Measurements from ENCODE around the gene MAP1A. TPM values are rescaled to one million over a fixed set of nuclear protein-coding genes. Genes with fewer than 3 reads are reported as not detected.

MAP1A gene
- total RNA-seq, 1 donor from 2014 or later = 7.1 TPM

- no peak for ATAC-seq
- intact Hi-C loops (cut with DNase I) = no loop called here
- no peak for TF ChIP-seq CTCF (IDR thresholded peaks at IDR 0.05)
These were observed 17.5 kb downstream of the MAP1A start for GRCh38 chr15:43534897-43535296.

GRCh38 chr15:43538091-43538490, 20.7 kb downstream of the MAP1A start:
- TF ChIP-seq CTCF (IDR thresholded peaks at IDR 0.05) = no peak

More at GRCh38 chr15:43534897-43535296, 17.5 kb downstream of the MAP1A start:
- Histone ChIP-seq H3K9me3 (no peaks in the 10 kb centered on the region), H3K27me3 (ENCODE audit: low read depth) (no peaks in the 10 kb centered on the region), H3K36me3 (peaks cover 10% of the 10 kb centered on the region), H3K4me1 (no peaks in the 10 kb centered on the region), H3K4me3 (no peak overlapping the region), H3K27ac (no peak overlapping the region)
- DNase-seq = no peak

GRCh38 chr15:43541785-43542184, 24.4 kb downstream of the MAP1A start:
- intact Hi-C loops (cut with DNase I) = no loop called here
- Histone ChIP-seq H3K4me1 (no peaks in the 10 kb centered on the region), H3K27ac (no peak overlapping the region), H3K9me3 (no peaks in the 10 kb centered on the region), H3K36me3 (no peaks in the 10 kb centered on the region), H3K4me3 (no peak overlapping the region), H3K27me3 (ENCODE audit: low read depth) (no peaks in the 10 kb centered on the region)
- ATAC-seq = no peak
- no peak for DNase-seq
- no peak for TF ChIP-seq CTCF (IDR thresholded peaks at IDR 0.05)

More at GRCh38 chr15:43538091-43538490, 20.7 kb downstream of the MAP1A start:
- Histone ChIP-seq H3K27ac (no peak overlapping the region), H3K4me3 (no peak overlapping the region), H3K27me3 (ENCODE audit: low read depth) (no peaks in the 10 kb centered on the region), H3K4me1 (no peaks in the 10 kb centered on the region), H3K36me3 (peaks cover 10% of the 10 kb centered on the region), H3K9me3 (no peaks in the 10 kb centered on the region)
- ATAC-seq (no peak), DNase-seq (no peak)
- intact Hi-C loops (cut with DNase I) = no loop called here

DNA sequence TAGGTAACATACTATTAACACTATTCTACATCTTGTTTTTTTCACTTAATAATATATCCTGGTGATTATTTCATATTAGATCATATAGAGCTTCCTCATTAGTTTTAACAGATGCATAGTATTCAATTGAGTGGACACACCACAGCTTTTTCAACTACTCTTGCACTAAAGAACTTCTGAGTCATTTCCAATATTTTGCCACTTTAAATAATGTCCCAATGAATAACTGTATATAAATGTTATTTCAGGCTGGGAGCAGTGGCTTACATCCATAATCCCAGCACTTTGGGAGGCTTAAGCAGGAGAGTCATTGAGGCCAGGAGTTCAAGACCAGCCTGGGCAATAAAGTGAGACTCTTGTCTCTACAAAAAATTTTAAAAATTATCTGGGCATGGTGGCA, 26.9 kb downstream of the MAP1A start:
- ATAC-seq (no peak), DNase-seq (no peak)
- no peaks in the 10 kb centered on the region for H3K4me1 ChIP-seq
- no peak overlapping the region for H3K27ac ChIP-seq
- H3K27me3 ChIP-seq (ENCODE audit: low read depth) = no peaks in the 10 kb centered on the region
- no peak overlapping the region for H3K4me3 ChIP-seq
- H3K36me3 ChIP-seq = no peaks in the 10 kb centered on the region
- intact Hi-C loops (cut with DNase I) = no loop called here
- no peak for TF ChIP-seq CTCF (IDR thresholded peaks at IDR 0.05)
- peaks cover 7% of the 10 kb centered on the region for H3K9me3 ChIP-seq

DNA sequence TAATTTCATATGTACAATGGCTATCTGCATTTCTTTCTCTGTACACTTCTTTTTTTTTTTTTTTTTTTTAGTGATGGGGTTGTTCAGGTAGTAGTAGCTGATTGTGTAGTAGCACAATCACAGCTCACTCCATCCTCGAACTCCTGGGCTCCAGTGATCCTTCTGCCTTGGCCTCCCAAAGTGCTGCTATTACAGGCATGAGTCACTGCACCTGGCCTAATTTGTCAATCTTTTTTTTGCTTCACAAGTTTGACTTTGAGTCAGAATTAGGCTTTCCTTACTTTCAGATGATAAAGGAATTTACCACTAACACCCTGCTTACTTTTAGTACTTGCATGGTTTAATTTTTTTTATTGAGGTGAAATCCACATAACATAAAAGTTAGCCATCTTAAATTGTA, 28.0 kb downstream of the MAP1A start:
- TF ChIP-seq CTCF (IDR thresholded peaks at IDR 0.05) = no peak
- H3K9me3 ChIP-seq = peaks cover 7% of the 10 kb centered on the region
- no peak overlapping the region for H3K4me3 ChIP-seq
- no peaks in the 10 kb centered on the region for H3K4me1 ChIP-seq
- no peaks in the 10 kb centered on the region for H3K27me3 ChIP-seq (ENCODE audit: low read depth)
- H3K27ac ChIP-seq = no peak overlapping the region
- DNase-seq = no peak
- no peak for ATAC-seq
- H3K36me3 ChIP-seq = no peaks in the 10 kb centered on the region
- intact Hi-C loops (cut with DNase I) = no loop called here

- no peak for TF ChIP-seq CTCF (IDR thresholded peaks at IDR 0.05)
- DNase-seq = no peak
- H3K4me3 ChIP-seq = no peak overlapping the region
- peaks cover 7% of the 10 kb centered on the region for H3K9me3 ChIP-seq
- intact Hi-C loops (cut with DNase I) = no loop called here
- H3K27me3 ChIP-seq (ENCODE audit: low read depth) = no peaks in the 10 kb centered on the region
- H3K27ac ChIP-seq = no peak overlapping the region
- no peak for ATAC-seq
- peaks cover 4% of the 10 kb centered on the region for H3K36me3 ChIP-seq
- no peaks in the 10 kb centered on the region for H3K4me1 ChIP-seq
These were observed 30.1 kb downstream of the MAP1A start for GRCh38 chr15:43547539-43547938.
